GM21526 (cell line): Measurements from ENCODE around the gene GMCL1.

ENCODE experiments used
- ATAC-seq: cut with Tn5 transposase; IDR thresholded peaks from one replicate; pipeline ENCODE4 v1.9.1; 2021; ENCODE audit warnings: moderate library complexity; ENCODE audit not compliant: unreplicated experiment, low FRiP score

Gene GMCL1

GRCh38 chr2:69829256-69830044, at the start of gene GMCL1:
Gene GMCL1 (plus strand): TSS chr2:69829660. CDS start chr2:69829893, 233 bp downstream.
- peak; percentile 89 for ATAC-seq

- no peak for ATAC-seq
These were observed 48.5 kb upstream of the GMCL1 start for GRCh38 chr2:69780921-69781320.

- ATAC-seq, result no peak
These were observed 47.9 kb upstream of the GMCL1 start for GRCh38 chr2:69781321-69782248.

GRCh38 chr2:69784228-69784627, 45.2 kb upstream of the GMCL1 start:
- ATAC-seq, result no peak

- ATAC-seq, result no peak
These were observed 44.1 kb upstream of the GMCL1 start for GRCh38 chr2:69785358-69785757.

- ATAC-seq, result no peak
These were observed 43.4 kb upstream of the GMCL1 start for GRCh38 chr2:69786052-69786560.

GRCh38 chr2:69789175-69789721, 40.2 kb upstream of the GMCL1 start:
- peak; percentile 73 for ATAC-seq

GRCh38 chr2:69789772-69790600, 39.5 kb upstream of the GMCL1 start:
- peak; percentile 50 for ATAC-seq

GRCh38 chr2:69790601-69790959, 38.9 kb upstream of the GMCL1 start:
- ATAC-seq, result no peak

- ATAC-seq, result no peak
These were observed 38.4 kb upstream of the GMCL1 start for GRCh38 chr2:69791045-69791444.

- no peak for ATAC-seq
These were observed 33.3 kb upstream of the GMCL1 start for GRCh38 chr2:69796174-69796573.

- ATAC-seq, result no peak
These were observed 32.2 kb upstream of the GMCL1 start for GRCh38 chr2:69797235-69797634.

- no peak for ATAC-seq
These were observed 31.6 kb upstream of the GMCL1 start for GRCh38 chr2:69797836-69798289.

- ATAC-seq, result no peak
These were observed 31.1 kb upstream of the GMCL1 start for GRCh38 chr2:69798290-69798908.

GRCh38 chr2:69798909-69799526, 30.4 kb upstream of the GMCL1 start:
- ATAC-seq, result no peak

GRCh38 chr2:69801745-69802290, 27.6 kb upstream of the GMCL1 start:
- ATAC-seq, result no peak

- peak; percentile 65 for ATAC-seq
These were observed 26.6 kb upstream of the GMCL1 start for GRCh38 chr2:69802781-69803367.

- ATAC-seq, result no peak
These were observed 25.0 kb upstream of the GMCL1 start for GRCh38 chr2:69804416-69804815.

GRCh38 chr2:69805887-69806286, 23.6 kb upstream of the GMCL1 start:
- no peak for ATAC-seq
